ENCODE results near the gene COL4A4.

Gene COL4A4

GRCh38 chr2:227143895-227144294 lies 20.1 kb downstream of the COL4A4 start:
- Histone ChIP-seq H2AFZ (ENCODE audit: low read depth, low read length, severe bottlenecking) (no peak overlapping the region), H3K27ac (ENCODE audit: low read depth, low read length) (no peak overlapping the region), H3K4me3 (ENCODE audit: insufficient read depth, low read length, poor library complexity, severe bottlenecking) (no peak overlapping the region), H3K79me2 (ENCODE audit: insufficient read depth, low read length) (no peaks in the 10 kb centered on the region), H3K9me2 (replicated peaks; ENCODE audit: insufficient read depth, low read length) (no peaks in the 10 kb centered on the region), H4K20me1 (ENCODE audit: low read depth, low read length) (no peaks in the 10 kb centered on the region), H3K36me3 (ENCODE audit: low read length) (no peaks in the 10 kb centered on the region), H3K9me3 (ENCODE audit: insufficient read depth, low read length) (peaks cover 4% of the 10 kb centered on the region; the same call in 1 of the 2 replicates), H3K4me2 (ENCODE audit: low read depth, low read length, poor library complexity, severe bottlenecking) (no peak overlapping the region), H3K27me3 (ENCODE audit: low read length) (no peaks in the 10 kb centered on the region), H3F3A (ENCODE audit: insufficient read depth) (no peaks in the 10 kb centered on the region), H3K9ac (ENCODE audit: low read length) (no peak overlapping the region)
- no peak for TF ChIP-seq EZH2phosphoT487 (conservative IDR thresholded peaks at IDR 0.05; ENCODE audit: low read length)
- TF ChIP-seq CTCF (IDR thresholded peaks at IDR 0.05; ENCODE audit: insufficient read depth, low read length, poor library complexity, severe bottlenecking) = no peak

GRCh38 chr2:227141301-227141700 lies 22.7 kb downstream of the COL4A4 start:
- no peak overlapping the region for H3K4me3 ChIP-seq (ENCODE audit: insufficient read depth, low read length, poor library complexity, severe bottlenecking)
- H3K36me3 ChIP-seq (ENCODE audit: low read length) = no peaks in the 10 kb centered on the region
- no peak overlapping the region for H3K4me2 ChIP-seq (ENCODE audit: low read depth, low read length, poor library complexity, severe bottlenecking)
- H4K20me1 ChIP-seq (ENCODE audit: low read depth, low read length) = no peaks in the 10 kb centered on the region
- TF ChIP-seq CTCF (IDR thresholded peaks at IDR 0.05; ENCODE audit: insufficient read depth, low read length, poor library complexity, severe bottlenecking) = no peak
- TF ChIP-seq EZH2phosphoT487 (conservative IDR thresholded peaks at IDR 0.05; ENCODE audit: low read length) = no peak
- no peaks in the 10 kb centered on the region for H3K79me2 ChIP-seq (ENCODE audit: insufficient read depth, low read length)
- H3K27me3 ChIP-seq (ENCODE audit: low read length) = no peaks in the 10 kb centered on the region
- H3K9me3 ChIP-seq (ENCODE audit: insufficient read depth, low read length) = no peaks in the 10 kb centered on the region
- no peak overlapping the region for H3K9ac ChIP-seq (ENCODE audit: low read length)
- H3K27ac ChIP-seq (ENCODE audit: low read depth, low read length) = no peak overlapping the region
- no peaks in the 10 kb centered on the region for H3K9me2 ChIP-seq (replicated peaks; ENCODE audit: insufficient read depth, low read length)
- no peak overlapping the region for H2AFZ ChIP-seq (ENCODE audit: low read depth, low read length, severe bottlenecking)
- no peaks in the 10 kb centered on the region for H3F3A ChIP-seq (ENCODE audit: insufficient read depth)

- H3K4me2 ChIP-seq (ENCODE audit: low read depth, low read length, poor library complexity, severe bottlenecking) = no peak overlapping the region
- H3K27me3 ChIP-seq (ENCODE audit: low read length) = no peaks in the 10 kb centered on the region
- no peaks in the 10 kb centered on the region for H3K9me3 ChIP-seq (ENCODE audit: insufficient read depth, low read length)
- TF ChIP-seq CTCF (IDR thresholded peaks at IDR 0.05; ENCODE audit: insufficient read depth, low read length, poor library complexity, severe bottlenecking) (no peak), EZH2phosphoT487 (conservative IDR thresholded peaks at IDR 0.05; ENCODE audit: low read length) (no peak)
- no peak overlapping the region for H2AFZ ChIP-seq (ENCODE audit: low read depth, low read length, severe bottlenecking)
- no peaks in the 10 kb centered on the region for H3K36me3 ChIP-seq (ENCODE audit: low read length)
- no peaks in the 10 kb centered on the region for H4K20me1 ChIP-seq (ENCODE audit: low read depth, low read length)
- no peaks in the 10 kb centered on the region for H3F3A ChIP-seq (ENCODE audit: insufficient read depth)
- no peaks in the 10 kb centered on the region for H3K79me2 ChIP-seq (ENCODE audit: insufficient read depth, low read length)
- no peak overlapping the region for H3K9ac ChIP-seq (ENCODE audit: low read length)
- H3K4me3 ChIP-seq (ENCODE audit: insufficient read depth, low read length, poor library complexity, severe bottlenecking) = no peak overlapping the region
- H3K9me2 ChIP-seq (replicated peaks; ENCODE audit: insufficient read depth, low read length) = no peaks in the 10 kb centered on the region
- no peak overlapping the region for H3K27ac ChIP-seq (ENCODE audit: low read depth, low read length)
Measured at GRCh38 chr2:227134591-227134990, 29.4 kb downstream of the COL4A4 start.

Measured in SU-DHL-6 (cell line).